GM13976 (cell line): ENCODE measurements around the gene TMEM143.

Experiments used
- DNase-seq: peaks from one replicate; pipeline ENCODE4 v3.0.0; 2012; ENCODE audit warnings: low spot score
- CTCF ChIP-seq: IDR thresholded peaks from 2 replicates; pipeline ENCODE4 v1.5.1; 2012; ENCODE audit warnings: borderline replicate concordance, mild to moderate bottlenecking; ENCODE audit not compliant: insufficient read depth; ENCODE audit errors: extremely low read depth, missing control alignments, control extremely low read depth
- in situ Hi-C: fragments of 300-500 bp; cut with MboI; formaldehyde crosslinking; loops from one replicate; pipeline ENCODE4 v1.12.0; 2022; ENCODE audit warnings: low sequenced_read_pairs, mixed read lengths, inconsistent platforms; ENCODE audit not compliant: unreplicated experiment

Gene TMEM143

DNA sequence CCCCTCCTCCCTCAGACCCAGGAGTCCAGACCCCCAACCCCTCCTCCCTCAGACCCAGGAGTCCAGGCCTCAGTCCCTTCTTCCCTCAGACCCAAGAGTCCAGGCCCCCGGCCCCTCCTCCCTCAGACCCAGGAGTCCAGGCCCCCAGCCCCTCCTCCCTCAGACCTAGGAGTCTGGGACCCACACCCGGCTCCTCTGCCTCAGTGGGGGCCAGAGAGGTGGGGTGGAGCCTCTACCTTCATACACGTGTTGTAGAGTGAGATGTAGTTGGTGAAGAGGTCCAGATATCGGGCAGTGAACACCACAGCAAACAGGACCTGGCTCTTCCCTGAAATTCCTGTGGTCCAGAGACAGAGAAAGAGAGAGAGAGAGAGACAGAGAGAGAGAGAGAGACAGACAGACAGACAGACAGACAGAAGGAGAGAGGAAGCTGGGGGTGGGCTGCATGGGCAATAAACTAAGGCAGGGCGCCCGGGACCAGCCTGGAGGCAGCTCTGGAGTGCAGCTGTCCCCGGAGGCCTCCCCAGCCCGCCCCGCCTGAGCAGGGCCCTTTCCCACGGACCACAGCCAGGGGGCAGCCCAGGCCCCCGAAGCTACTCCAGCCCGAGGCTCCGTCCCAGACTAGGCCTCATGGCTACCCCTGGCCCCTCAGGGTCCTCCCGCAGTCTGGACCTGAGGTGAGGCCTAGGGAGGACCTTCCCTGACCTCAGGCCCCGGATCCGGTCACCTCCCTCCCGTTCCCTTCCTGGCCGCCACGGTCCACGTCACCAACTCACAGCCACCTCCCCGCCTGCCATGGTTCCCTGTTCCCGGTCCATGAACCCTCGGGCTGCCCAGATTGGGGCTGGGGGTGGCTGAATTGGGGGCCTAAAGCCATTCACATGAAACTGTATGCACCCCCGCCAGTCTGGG, 26.7 kb upstream of the TMEM143 start:
- in situ Hi-C loops: no loop called here
- peak; percentile 82 for DNase-seq
- peak; percentile 74 for TF ChIP-seq CTCF

DNA sequence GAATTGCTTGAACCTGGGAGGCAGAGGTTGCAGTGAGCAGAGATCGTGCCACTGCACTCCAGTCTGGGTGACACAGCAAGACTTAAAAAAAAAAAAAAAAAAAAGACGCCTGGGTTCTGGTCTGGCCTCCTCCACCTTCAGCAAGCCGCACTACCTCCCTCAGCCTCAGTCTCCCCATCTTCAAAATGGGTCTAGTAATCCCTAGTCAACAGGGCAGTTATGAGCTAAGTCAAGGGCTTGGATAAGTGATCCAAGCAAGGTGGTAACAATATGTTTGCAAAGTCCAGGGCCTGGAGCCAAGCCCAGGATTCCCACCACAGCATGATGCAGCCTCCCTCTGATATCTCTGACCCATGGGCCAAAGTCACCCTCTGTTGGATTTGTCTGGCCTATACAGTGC, 23.2 kb upstream of the TMEM143 start:
- DNase-seq: no peak
- TF ChIP-seq CTCF: no peak
- in situ Hi-C loops: no loop called here

GRCh38 chr19:48385461-48386087, 21.8 kb upstream of the TMEM143 start:
- in situ Hi-C loops: no loop called here
- TF ChIP-seq CTCF: no peak
- no peak for DNase-seq

DNA sequence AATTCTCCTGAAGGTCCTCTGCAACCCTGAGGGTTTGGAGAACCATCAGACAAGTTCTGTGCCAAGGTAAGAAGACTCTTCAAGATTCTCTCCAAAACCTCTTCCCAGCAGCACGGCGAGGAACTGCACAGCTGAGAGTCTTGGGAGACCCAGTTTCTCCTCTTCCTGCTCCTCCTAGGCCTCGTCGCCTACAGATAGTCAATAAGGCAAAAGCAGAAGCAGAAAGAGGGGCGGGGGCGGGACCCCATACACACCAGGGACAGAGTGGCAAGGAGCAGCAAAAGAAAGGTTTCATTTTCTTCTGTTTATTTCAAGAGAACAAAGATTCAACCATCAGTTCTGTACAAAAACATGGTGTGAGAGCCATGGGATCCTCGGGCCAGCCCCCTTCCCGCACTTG, 18.5 kb upstream of the TMEM143 start:
- DNase-seq: no peak
- in situ Hi-C loops: no loop called here
- TF ChIP-seq CTCF: no peak

GRCh38 chr19:48381178-48381950, 17.6 kb upstream of the TMEM143 start:
- in situ Hi-C loops: no loop called here
- DNase-seq: no peak
- TF ChIP-seq CTCF: no peak

DNA sequence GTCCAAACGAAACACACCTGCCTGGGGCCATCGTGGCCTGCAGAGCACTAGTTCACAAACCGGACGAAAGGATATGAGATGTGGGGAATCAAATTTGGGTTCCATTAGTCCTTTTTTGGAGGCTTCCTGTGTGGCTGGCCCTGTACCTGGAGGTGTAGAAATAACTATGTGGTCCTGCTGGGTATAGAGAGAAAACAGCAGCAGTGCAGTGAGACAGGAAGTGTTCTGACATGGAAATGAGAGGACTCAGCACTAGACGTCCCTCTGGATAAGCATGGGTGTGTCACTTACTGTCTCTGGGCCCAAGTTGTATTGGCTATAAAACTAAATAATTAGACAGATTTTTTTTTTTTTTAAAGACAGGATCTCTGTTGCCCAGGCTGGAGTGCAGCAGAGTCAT, 15.3 kb upstream of the TMEM143 start:
- no peak for TF ChIP-seq CTCF
- DNase-seq: no peak
- in situ Hi-C loops: no loop called here
